Uterine smooth muscle cell (primary cell): ENCODE measurements around the gene UCP1. TPM values are rescaled to one million over a fixed set of nuclear protein-coding genes. Genes with fewer than 3 reads are reported as not detected.

Experiments used
- total RNA-seq: library from RNA; depleted of rRNA; stranded (reverse); fragments of >200 nt; gene quantifications from 2 replicates; pipeline ENCODE4 v1.2.3, GENCODE V29; 2014

Gene UCP1, protein sequence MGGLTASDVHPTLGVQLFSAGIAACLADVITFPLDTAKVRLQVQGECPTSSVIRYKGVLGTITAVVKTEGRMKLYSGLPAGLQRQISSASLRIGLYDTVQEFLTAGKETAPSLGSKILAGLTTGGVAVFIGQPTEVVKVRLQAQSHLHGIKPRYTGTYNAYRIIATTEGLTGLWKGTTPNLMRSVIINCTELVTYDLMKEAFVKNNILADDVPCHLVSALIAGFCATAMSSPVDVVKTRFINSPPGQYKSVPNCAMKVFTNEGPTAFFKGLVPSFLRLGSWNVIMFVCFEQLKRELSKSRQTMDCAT
- total RNA-seq, result not detected in 2 replicates

DNA sequence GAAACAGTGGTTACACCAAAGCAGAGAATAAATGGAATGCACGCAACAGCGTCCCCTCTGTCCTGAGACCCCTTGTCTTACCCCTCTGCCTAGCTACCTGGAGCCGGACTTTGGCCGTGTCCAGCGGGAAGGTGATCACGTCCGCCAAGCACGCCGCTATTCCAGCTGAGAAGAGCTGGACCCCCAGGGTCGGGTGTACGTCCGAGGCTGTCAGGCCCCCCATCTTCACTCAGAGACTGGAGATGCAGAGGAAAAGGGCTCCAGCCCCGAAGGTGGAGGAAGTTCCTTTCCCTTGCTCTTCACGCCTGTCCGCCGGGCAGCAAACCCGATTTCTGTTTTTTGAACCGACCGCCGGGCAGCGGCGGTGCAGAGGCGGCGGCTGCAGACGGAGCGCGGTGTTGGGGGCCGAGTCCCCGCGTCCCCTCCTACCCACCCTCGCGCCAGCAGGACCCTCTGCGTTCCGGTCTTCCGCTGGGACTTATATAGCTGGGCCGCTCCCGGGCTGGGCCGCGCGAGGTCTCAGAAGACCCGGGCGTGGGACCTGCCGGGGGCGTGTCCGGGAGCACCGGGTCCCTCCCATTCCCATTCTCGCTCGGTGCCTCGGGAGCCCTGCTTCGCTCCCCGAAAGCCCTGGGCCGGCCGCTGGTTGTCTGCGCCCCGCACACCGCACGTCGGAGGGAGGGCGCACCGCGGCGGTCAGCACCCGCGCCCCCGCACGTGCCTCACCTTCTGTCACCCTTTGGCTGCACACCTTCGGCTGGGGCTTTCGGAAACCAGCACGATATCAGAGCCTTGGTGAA is at the start of gene UCP1:
Gene UCP1 (minus strand): TSS at position 455 of the 800 bp plus-strand sequence. CDS start 232 bp downstream, at position 223.

DNA sequence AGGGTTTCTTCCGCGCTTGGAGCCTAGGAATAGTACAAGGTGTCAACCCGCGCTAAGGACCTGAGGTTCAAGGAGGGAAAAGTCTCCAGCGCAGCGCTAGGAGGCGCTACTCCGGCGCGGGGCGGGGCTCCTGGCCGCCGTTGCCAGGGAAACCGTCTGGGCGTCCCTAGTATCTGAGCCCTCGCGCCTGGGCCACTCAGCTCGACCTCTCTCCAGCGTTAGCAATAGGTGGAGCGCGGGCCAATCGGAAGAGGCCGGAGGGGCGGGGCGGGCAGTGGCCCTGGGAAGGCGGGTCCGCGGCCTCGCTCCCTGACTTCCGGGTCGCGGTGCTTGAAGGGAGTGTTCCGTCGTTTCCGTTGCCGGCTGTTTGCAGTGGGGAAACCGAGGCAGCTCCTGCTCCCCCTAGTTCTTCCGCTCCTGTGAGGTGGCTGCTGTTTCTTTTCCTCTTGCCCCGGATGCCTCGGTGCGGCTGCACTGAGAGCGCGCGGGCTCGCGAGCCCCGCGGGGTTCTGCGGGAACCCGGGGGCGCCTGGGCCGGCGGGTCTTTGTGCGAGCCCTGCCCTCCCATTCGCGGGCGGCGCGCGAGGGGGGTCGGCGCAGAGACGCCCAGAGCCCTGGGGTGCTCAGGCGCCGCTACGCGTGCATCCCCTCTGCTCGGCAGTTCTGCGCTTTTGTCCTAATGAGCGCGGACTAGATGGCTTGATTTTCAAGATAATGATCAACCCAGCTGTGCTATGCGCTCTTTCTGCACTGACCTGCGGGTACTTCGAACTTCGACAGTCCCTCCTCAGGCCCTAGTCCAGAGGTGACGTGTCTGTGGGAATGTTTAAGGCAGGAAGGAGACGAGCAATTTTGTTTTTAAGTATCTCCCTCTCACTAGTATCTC is 44.7 kb downstream of the UCP1 start, which contains the start of gene ELMOD2:
Gene ELMOD2 (plus strand): TSS at position 312 of the 886 bp plus-strand sequence. CDS start 1,261 bp downstream, outside the sequence.

Other genes starting within 250 kb of the UCP1 start
- gene SCOC, start 195.3 kb downstream of the UCP1 start, total RNA-seq, result 66.4 and 67.1 TPM in 2 replicates
- 29.0 and 37.6 TPM in 2 replicates for gene CLGN, start 141.3 kb downstream of the UCP1 start, total RNA-seq
- gene MGAT4D, start 70.7 kb downstream of the UCP1 start, total RNA-seq, result not detected in 2 replicates
- 43.2 and 47.0 TPM in 2 replicates for gene ELMOD2, start 44.8 kb downstream of the UCP1 start, total RNA-seq
- 43.1 and 50.1 TPM in 2 replicates for gene TBC1D9, start 187.4 kb upstream of the UCP1 start, total RNA-seq